Activated CD4-positive, alpha-beta T cell treated with anti-CD3 and anti-CD28 coated beads, Interleukin-2, Interleukin-4, amounts not matched to agents 100 ng/mL and 50 ng/mL, durations not matched to agents 16 hours and 8 hours (primary cell): Measurements from ENCODE around the gene RETREG3.
"Not testable (repeated sequence)": the region's sequence is repeated elsewhere in the genome, so short reads cannot be mapped to it uniquely, and the experiment has no call there.

Source experiments
- DNase-seq: peaks from one replicate; pipeline ENCODE4 v3.0.0-alpha.2; 2020; ENCODE audit warnings: low spot score

Gene RETREG3

DNA sequence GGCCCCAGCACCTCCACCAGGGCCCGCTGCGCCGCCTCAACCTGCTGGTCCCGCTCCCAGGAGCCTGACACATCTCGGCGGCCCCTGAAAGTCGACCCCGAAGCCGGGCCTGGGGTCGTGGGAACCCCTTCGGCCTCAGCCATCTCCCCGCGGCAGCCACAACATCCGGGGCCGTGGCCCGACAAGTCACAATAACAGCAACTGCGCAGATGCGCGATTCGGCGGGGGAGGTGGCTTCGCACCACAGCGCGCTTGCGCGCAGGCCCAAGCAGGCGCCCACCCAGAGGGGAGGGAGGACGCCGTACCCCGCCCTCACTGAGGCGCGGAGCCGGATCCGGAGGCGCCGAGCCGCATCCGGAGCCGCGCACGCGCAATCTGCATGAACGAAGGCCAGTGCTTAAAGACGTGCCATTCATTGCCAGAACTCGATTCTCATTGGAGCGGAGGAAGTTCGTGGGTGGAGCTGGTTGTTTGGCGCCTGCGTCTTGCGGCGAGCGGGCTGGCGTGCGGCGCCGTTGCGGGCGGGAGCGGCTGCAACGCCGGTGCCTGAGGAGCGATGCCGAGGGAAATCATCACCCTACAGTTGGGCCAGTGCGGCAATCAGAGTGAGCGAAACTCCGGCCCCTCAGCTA, at the start of gene RETREG3, which contains the start of gene TUBG1:
RETREG3 (minus strand) TSS at position 193 of the 632 bp plus-strand sequence; CDS start at position 143, 50 bp downstream.
TUBG1 (plus strand) TSS at position 502 of the 632 bp plus-strand sequence; CDS start at position 557, 55 bp downstream.
- DNase-seq: peak; percentile 99

DNA sequence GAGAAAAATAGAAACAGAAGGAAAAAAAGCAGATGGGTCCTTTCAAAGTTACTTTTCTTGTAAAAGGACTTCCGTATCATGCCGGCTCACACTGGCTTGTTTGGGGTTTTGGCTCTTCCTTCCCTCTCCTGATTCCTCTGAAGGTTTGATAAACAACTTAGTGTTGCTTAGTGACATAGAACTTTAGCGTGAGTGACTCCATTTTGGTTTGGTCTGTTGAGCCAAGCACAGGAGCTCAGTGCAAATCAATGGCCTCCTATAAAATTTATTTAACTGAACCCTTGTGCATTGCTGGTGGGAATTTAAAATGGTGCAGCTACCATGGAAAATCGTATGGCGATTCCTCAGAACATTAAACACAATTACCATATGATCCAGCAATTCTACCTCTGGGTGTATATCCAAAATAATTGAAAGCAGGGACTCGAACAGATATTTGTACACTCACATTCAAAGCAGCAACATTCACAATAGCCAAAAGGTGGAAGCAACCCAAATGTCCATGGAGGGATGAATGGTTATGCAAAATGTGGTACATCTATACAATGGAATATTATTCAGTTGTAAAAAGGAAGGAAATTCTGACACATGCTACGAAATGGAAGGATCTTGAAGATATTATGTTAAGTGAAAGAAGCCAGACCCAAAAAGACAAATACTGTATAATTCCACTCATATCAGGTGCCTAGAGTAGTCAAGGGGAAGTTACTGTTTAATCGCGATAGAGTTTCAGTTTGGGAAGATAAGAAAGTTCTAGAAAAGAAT, 48.8 kb upstream of the RETREG3 start:
- no peak for DNase-seq

DNA sequence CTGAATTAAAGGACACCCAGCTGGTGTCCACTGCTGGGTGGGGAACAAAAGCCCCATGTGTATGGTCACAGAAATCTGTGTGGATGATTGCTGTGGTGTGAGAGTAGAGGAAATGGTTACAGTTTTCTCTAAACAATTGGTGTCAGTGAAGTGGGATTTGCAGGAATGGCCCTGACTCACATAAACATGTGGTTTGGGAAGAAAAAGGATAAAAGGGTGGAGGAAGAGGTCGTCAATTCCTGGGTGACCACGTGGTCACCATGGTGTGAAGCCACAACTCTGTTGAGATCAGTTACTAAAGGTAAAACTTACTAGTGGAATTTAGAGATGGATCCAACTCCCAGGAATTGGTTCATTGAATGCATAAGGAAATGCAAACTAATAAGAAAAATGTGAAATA, 46.4 kb upstream of the RETREG3 start:
- DNase-seq: no peak

- no peak for DNase-seq
These were observed 44.3 kb upstream of the RETREG3 start for GRCh38 chr17:42653179-42654124.

GRCh38 chr17:42651392-42651791, 42.2 kb upstream of the RETREG3 start:
- DNase-seq: no peak

DNA sequence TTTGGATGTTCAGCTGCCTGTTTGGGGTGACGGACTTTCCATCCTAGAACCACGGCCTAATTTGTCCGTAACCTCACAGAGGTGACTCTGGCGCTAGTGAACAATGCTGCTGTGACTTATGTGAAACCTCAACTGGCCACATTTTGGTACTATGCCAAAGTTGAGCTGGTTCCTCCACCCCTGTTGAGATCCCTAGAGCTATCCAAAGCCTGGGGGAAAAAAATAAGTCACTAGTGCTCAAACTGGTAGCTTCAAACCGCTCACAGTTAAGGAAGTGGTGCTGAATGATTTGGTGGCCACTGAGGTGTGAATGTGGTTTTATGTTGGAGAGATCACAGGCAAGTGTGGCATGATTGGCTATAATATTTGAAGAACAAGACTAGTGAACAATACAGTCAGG, 38.6 kb upstream of the RETREG3 start:
- DNase-seq: no peak

DNA sequence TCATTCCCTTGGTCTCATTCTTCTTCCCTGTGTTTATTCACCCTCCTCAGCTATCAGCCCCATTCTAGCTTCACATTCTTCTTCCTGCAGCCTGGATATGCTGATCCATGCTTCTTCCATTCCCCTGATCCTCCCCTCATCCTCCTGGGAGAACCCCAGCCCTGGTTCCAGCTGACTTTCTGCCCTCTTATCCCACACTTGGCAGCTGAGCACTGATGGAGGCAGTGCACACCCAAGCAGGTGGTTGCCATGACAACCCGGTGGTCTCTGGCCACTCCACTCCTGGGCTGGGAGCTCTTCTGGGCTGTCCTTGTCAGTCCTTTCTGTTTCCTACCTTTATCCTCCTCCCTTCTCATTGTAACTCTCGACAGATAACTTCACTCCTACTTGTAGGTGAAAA, 33.2 kb upstream of the RETREG3 start:
- no peak for DNase-seq

- DNase-seq: no peak
These were observed 30.9 kb upstream of the RETREG3 start for GRCh38 chr17:42640121-42640520.

DNA sequence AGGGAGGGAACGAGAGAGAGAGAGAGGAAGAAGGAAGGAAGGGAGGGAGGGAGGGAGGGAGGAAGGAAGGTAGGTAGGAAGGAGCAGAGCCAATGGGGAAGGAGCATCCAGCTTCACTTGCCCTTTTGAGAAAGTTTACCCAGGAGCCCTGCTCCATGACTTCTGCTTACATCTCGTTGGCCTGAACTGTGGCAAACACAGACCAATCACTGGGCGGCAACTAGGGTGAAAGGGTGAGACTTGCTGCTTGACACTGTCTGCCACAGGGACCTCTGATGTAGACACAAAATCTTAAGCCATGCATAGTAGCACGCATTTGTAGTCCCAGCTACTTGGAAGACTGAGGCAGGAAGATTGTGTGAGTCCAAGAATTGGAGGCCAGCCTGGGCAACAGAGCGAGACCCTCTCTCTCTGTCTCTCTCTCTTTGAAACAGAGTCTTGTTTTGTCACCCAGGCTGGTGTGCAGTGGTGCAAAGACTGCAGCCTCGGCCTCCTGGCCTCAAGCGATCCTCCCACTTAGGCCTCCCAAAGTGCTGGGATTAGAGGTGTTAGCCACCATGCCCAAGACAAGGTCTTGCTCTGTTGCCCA, 30.4 kb upstream of the RETREG3 start:
- DNase-seq: no peak

DNA sequence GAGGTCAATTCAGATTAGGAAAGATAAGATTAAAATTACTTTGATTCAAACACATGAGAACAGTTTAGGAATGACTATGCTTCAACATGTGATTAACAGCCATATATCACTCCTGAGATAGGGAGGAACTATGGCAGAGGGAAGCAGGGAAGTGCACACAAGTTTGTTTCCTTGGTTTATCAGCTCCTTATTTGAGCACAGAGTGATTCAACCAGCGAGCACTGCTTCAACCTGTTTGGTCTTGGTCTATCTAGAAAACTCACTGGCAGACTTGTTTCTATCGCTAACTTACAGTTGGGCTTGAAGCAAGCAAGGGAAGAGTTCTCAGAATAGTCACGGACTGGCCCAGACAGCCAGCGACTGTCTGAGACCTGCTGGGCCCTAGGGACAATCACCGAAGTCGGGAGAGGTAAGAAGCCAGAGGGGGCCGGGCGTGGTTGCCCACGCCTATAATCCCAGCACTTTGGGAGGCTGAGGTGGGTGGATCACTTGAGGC, 23.8 kb upstream of the RETREG3 start:
- no peak for DNase-seq

DNA sequence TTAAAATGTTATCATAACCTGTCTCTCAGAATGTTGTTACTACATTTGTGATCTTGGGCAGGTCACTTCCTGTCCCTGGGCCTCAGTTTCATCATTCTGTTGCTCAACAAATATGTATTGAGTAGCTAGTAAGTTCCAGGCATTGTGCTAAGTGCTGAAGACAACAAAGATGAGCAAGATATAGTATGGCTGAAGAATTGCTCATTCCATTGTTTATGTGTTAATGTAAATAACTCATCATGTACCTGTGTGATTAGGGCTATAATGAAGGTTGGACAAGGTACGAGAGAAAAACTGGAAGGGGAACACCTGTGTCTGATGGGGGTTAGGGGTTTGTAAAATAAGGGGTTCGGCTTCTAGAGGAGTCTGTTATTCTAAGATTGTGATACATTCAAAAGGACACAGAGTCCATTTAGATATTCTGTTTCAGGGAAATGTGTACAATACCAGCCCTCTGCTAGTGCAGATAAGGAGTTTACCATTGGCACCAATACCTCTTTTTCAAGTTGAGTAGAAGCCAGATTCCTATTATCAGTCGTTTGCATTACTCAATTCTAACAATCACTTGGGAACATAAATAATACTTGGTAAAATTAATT, 20.3 kb upstream of the RETREG3 start:
- no peak for DNase-seq

DNA sequence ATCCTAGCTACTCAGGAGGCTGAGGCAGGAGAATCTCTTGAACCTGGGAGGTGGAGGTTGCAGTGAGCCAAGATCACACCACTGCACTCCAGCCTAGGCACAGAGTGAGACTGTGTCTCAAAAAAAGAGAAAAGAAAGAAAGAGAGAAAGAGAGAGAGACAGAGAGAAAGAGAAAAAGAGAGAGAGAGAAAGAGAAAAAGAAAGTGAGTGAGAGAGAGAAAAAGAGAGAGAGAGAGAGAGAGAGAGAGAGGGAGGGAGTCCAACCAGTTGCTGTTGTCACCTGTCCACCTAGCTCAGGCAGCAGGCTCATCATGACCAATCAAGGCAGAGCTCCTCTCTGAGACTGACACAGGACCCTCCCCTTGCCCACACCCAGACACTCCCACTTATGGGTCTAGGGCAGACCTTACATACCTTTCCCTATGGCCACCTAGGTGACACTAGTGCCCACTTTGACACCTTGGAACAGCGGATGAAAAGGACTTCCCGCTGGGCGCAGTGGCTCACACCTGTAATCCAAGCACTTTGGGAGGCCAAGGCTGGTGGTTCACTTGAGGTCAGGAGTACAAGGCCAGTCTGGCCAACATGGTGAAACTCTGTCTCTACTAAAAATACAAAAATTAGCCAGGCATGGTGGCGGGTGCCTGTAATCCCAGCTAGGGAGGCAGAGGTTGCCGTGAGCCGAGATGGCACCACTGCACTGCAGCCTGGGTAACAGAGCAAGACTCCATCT, 18.0 kb upstream of the RETREG3 start:
- not testable (repeated sequence) for DNase-seq

DNA sequence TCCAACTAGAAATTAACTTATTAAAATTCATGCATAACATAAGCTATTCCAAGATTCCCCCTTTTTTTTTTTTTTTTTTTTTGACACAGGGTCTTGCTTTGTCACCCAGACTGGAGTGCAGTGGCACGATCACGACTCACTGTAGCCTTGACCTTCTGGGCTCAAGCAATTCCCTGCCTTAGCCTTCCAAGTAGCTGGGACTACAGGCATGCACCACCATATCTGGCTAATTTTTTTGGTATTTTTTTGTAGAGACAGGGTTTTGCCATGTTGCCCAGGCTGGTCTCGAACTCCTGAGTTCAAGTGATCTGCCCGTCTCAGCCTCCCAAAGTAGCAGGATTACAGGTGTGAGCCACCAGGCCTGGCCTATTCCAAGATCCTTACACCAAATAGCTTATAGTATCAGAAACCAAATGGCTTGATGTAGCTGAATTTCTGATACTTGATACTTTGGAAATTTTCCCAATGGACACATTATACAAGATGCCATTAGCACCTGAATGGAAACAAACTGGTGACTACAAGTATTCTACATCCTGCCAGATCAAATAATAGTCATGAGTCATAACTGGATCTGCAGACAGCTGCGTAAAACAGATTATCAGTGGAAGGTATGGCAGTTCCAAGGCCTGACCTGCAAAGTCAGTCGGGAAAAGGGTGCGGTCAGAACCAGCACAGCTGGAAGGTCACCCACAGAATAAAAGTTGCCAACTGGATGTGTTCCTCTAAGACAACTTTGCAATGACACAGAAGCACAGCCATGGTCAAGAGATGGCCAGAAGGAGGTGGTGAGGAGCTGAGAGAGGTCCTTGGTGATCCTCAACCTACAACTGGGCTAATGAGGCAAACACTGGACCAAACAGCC, 14.8 kb upstream of the RETREG3 start:
- DNase-seq: peak; percentile 15

DNA sequence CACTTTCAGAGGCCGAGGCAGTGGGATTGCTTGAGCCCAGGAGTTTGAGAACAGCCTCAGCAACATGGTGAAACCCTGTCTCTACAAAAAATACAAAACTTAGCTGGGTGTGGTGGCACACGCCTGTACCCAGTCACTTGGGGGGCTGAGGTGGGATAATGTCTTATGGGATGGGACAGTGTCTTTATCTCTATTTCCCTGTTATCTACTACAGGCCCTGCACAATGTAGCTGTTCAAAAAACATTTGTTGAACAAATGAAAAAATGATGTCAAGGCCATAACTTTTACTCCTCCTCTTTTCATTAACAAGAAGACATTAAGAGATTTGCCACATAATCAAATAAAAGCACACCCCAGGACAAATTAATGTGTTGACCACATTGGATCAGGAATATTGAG, 14.1 kb upstream of the RETREG3 start:
- DNase-seq: no peak

DNA sequence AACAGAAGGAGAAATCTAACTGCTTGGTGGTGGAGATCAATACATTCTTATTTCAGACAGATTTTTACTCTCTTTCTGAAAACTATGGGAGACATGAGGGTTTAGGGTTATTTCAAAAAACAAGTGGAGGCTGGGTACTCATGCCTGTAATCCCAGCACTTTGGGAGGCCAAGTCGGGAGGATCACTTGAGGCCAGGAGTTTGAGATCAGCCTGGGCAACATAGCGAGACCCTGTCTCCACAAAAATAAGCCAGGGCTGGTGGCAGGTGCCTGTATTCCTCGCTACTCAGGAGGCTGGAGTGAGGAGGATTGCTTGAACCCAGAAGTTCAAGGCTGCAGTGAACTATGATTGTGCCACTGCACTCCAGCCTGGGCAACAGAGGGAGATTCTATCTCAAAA, 12.8 kb upstream of the RETREG3 start:
- DNase-seq: not testable (repeated sequence)

- peak; percentile 3 for DNase-seq
These were observed 9.4 kb upstream of the RETREG3 start for GRCh38 chr17:42618442-42619150.

- no peak for DNase-seq
These were observed 8.8 kb upstream of the RETREG3 start for GRCh38 chr17:42617956-42618431.

- no peak for DNase-seq
These were observed 4.6 kb upstream of the RETREG3 start for GRCh38 chr17:42613699-42614295.
